ENCODE measurements around the gene SPAG4.

SPAG4 gene

GRCh38 chr20:35592339-35592974, 23.2 kb upstream of the SPAG4 start:
- Mint-ChIP-seq H3K27me3 (no peaks in the 10 kb centered on the region), H3K27ac (no peak overlapping the region), H3K9me3 (no peaks in the 10 kb centered on the region), H3K4me3 (no peak overlapping the region), H3K4me1 (ENCODE audit: low read depth) (no peaks in the 10 kb centered on the region), H3K36me3 (ENCODE audit: low read depth) (no peaks in the 10 kb centered on the region)

GRCh38 chr20:35595456-35595855, 20.2 kb upstream of the SPAG4 start:
- Mint-ChIP-seq H3K27me3 (peaks cover 14% of the 10 kb centered on the region), H3K36me3 (ENCODE audit: low read depth) (no peaks in the 10 kb centered on the region), H3K9me3 (no peaks in the 10 kb centered on the region), H3K4me3 (no peak overlapping the region), H3K4me1 (ENCODE audit: low read depth) (no peaks in the 10 kb centered on the region), H3K27ac (no peak overlapping the region)

GRCh38 chr20:35595901-35596300, 19.7 kb upstream of the SPAG4 start:
- H3K4me3 Mint-ChIP-seq: no peak overlapping the region
- H3K27ac Mint-ChIP-seq: no peak overlapping the region
- peaks cover 18% of the 10 kb centered on the region for H3K27me3 Mint-ChIP-seq
- no peaks in the 10 kb centered on the region for H3K36me3 Mint-ChIP-seq (ENCODE audit: low read depth)
- H3K9me3 Mint-ChIP-seq: no peaks in the 10 kb centered on the region
- peaks cover 3% of the 10 kb centered on the region for H3K4me1 Mint-ChIP-seq (ENCODE audit: low read depth)

- no peak overlapping the region for H3K4me3 Mint-ChIP-seq
- no peaks in the 10 kb centered on the region for H3K9me3 Mint-ChIP-seq
- H3K36me3 Mint-ChIP-seq (ENCODE audit: low read depth): no peaks in the 10 kb centered on the region
- H3K27me3 Mint-ChIP-seq: peaks cover 25% of the 10 kb centered on the region
- H3K27ac Mint-ChIP-seq: no peak overlapping the region
- H3K4me1 Mint-ChIP-seq (ENCODE audit: low read depth): peaks cover 10% of the 10 kb centered on the region
These were observed 18.4 kb upstream of the SPAG4 start for GRCh38 chr20:35597186-35597585.

- Mint-ChIP-seq H3K9me3 (no peaks in the 10 kb centered on the region), H3K4me3 (no peak overlapping the region), H3K27me3 (peaks cover 32% of the 10 kb centered on the region), H3K27ac (no peak overlapping the region), H3K36me3 (ENCODE audit: low read depth) (no peaks in the 10 kb centered on the region), H3K4me1 (ENCODE audit: low read depth) (peaks cover 10% of the 10 kb centered on the region)
These were observed 17.2 kb upstream of the SPAG4 start for GRCh38 chr20:35598476-35598875.

DNA sequence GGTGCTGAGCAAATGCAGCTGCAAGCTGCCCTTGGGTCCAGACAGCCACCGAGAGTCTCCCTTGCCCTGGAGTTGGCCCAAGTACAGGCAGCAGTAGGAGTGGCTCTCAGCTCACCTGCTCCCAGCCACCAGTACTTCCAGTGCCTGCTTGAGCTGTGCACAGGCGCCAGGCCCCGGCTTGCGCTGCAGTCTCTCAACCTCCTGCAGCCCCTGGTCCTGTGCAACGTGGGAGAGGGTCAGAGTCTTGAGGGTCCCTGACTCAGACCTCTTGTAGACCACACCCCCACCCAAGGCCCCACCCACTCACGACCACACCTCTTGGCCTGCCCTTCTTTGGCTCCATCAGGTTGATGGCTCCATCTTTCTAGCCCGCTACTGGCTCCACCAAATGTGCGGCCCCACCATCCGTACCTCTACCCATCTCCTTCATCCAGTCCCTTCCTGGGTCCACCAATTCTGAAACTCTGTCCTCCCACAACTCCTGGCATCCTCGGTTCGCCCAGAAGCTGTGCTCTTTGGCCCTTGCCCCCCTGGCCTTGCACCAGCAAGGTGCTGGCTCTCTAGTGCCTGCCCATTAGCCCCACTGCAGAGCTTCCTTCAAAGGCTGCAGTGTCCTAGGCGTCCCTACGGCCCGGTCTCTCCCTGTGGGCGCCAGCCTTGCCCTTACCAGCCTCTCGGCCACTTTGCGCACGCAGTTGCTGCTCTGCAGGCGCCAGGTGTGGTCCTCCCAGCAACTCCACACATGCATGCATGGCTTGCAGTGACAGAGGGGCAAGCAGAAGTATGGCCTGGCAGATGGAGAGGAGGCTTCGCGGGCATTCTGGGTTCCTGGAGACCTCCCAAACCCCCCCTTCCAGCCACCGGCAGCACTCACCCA, 16.5 kb upstream of the SPAG4 start:
- H3K4me3 Mint-ChIP-seq: no peak overlapping the region
- no peaks in the 10 kb centered on the region for H3K36me3 Mint-ChIP-seq (ENCODE audit: low read depth)
- H3K4me1 Mint-ChIP-seq (ENCODE audit: low read depth): peaks cover 10% of the 10 kb centered on the region
- peaks cover 33% of the 10 kb centered on the region for H3K27me3 Mint-ChIP-seq
- no peak overlapping the region for H3K27ac Mint-ChIP-seq
- no peaks in the 10 kb centered on the region for H3K9me3 Mint-ChIP-seq

DNA sequence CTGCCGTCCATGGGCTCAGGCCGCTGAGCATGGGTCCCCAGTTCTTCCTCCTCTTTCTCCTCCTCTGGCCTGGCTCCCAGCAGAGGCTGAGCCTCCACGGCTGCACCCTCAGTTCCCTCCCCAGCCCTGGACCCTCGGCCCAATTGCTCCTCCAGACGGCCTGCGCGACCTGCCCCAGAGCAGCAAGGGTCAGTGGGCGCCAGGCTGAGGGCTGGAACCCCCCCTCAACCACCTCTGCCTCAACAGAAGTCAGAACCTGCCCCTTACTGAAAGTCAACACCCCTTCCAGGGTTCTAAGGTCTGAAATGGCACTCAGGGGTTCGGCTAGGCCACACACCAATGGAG, 15.9 kb upstream of the SPAG4 start:
- Mint-ChIP-seq H3K36me3 (ENCODE audit: low read depth) (no peaks in the 10 kb centered on the region), H3K4me3 (no peak overlapping the region), H3K4me1 (ENCODE audit: low read depth) (peaks cover 10% of the 10 kb centered on the region), H3K9me3 (no peaks in the 10 kb centered on the region), H3K27me3 (peaks cover 33% of the 10 kb centered on the region), H3K27ac (no peak overlapping the region)

- peaks cover 10% of the 10 kb centered on the region for H3K4me1 Mint-ChIP-seq (ENCODE audit: low read depth)
- H3K27ac Mint-ChIP-seq: no peak overlapping the region
- H3K9me3 Mint-ChIP-seq: no peaks in the 10 kb centered on the region
- peaks cover 33% of the 10 kb centered on the region for H3K27me3 Mint-ChIP-seq
- H3K4me3 Mint-ChIP-seq: peak overlapping the region; percentile 76
- H3K36me3 Mint-ChIP-seq (ENCODE audit: low read depth): no peaks in the 10 kb centered on the region
These were observed 15.2 kb upstream of the SPAG4 start for GRCh38 chr20:35600176-35600992.

GRCh38 chr20:35600993-35601973, 14.3 kb upstream of the SPAG4 start:
- peaks cover 10% of the 10 kb centered on the region for H3K4me1 Mint-ChIP-seq (ENCODE audit: low read depth)
- no peak overlapping the region for H3K27ac Mint-ChIP-seq
- no peaks in the 10 kb centered on the region for H3K36me3 Mint-ChIP-seq (ENCODE audit: low read depth)
- peak overlapping the region; percentile 76 for H3K4me3 Mint-ChIP-seq
- H3K9me3 Mint-ChIP-seq: no peaks in the 10 kb centered on the region
- peaks cover 33% of the 10 kb centered on the region for H3K27me3 Mint-ChIP-seq

- Mint-ChIP-seq H3K36me3 (ENCODE audit: low read depth) (no peaks in the 10 kb centered on the region), H3K27me3 (peaks cover 33% of the 10 kb centered on the region), H3K4me1 (ENCODE audit: low read depth) (peaks cover 10% of the 10 kb centered on the region), H3K4me3 (no peak overlapping the region), H3K27ac (no peak overlapping the region), H3K9me3 (no peaks in the 10 kb centered on the region)
These were observed 13.6 kb upstream of the SPAG4 start for GRCh38 chr20:35601990-35602389.

DNA sequence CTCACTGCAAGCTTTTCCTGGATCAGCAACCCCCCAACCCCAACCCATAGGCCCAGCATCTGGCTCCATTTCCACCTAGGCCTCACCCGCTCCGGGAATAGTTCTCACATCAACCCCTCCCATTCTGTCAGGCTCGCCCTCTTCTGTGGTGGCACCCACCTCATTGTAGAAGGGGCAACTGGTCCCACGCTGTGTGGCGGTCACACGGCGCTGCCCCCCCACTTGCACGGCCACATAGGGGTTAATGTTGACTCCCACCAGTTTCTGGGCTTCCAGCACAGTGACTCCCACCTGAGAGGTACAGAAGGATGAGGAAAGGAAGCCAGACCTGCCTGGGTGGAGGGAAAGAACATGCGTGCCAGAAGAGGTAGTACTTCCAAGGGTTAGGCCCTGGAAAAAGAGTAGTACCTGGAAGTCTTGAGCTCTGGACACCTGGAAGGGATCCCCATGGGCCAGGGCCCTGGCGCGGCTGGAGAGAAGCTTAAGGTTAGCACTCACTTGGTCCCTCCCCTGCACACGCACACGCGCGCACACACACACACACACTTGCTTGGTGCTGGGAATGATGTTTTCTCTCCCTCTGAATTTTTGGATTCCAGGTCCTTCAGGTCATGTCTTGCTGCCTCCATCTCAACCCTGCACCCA, 12.7 kb upstream of the SPAG4 start:
- Mint-ChIP-seq H3K4me3 (no peak overlapping the region), H3K4me1 (ENCODE audit: low read depth) (peaks cover 10% of the 10 kb centered on the region), H3K36me3 (ENCODE audit: low read depth) (no peaks in the 10 kb centered on the region), H3K27ac (no peak overlapping the region), H3K9me3 (no peaks in the 10 kb centered on the region), H3K27me3 (peaks cover 31% of the 10 kb centered on the region)

DNA sequence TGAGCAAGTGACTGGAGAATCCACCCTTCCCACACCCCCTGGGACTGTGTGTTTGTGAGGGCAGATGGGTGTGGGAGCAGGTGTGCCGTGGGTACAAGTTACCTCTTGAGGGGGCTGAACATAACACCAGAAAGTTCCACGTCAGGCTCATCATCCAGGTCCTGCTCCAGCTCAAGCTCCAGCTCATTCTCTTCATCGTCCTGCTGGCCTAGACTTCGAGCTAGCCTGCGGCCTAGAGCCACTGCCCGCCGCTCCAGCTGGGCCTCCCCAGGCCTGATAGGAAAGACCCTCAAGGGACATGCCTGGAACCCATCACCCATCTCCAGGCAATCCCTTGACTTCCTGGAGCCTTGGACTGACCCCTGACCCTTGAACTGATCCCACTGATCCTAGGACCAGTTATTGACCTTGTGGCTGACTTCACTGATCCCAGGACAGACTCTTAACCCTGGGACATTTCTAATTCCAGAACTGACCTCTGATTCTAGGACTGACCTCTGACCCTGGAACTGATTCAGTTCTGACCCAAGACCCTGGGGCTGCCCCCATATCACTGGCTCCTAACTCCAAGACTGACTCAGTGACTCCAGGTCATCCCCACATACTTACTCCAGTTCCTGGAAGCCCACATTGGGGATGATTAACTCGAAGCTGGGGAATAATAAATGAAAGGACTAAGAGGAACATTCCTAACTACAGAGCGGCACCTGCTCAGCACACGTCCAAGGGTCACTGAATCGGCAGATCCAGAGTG, 11.8 kb upstream of the SPAG4 start:
- no peak overlapping the region for H3K27ac Mint-ChIP-seq
- no peaks in the 10 kb centered on the region for H3K36me3 Mint-ChIP-seq (ENCODE audit: low read depth)
- H3K27me3 Mint-ChIP-seq: peaks cover 26% of the 10 kb centered on the region
- H3K4me1 Mint-ChIP-seq (ENCODE audit: low read depth): peaks cover 10% of the 10 kb centered on the region
- H3K9me3 Mint-ChIP-seq: no peaks in the 10 kb centered on the region
- no peak overlapping the region for H3K4me3 Mint-ChIP-seq

DNA sequence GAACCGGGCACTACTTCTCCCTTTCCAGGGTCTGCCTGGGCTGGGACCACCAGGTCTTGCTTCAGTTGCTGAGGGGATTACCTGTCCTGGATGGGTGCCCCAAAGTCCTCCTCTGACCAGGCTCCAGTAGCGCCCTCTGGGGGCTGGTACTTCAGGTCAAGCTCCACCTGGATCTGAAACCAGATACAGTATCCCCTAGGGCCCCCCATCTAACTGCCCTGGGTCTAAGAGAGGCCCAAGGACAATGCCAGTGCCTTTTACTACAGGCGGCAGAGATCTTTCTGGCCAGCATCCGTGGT, 11.2 kb upstream of the SPAG4 start:
- H3K36me3 Mint-ChIP-seq (ENCODE audit: low read depth): no peaks in the 10 kb centered on the region
- no peak overlapping the region for H3K4me3 Mint-ChIP-seq
- H3K27me3 Mint-ChIP-seq: peaks cover 26% of the 10 kb centered on the region
- peaks cover 10% of the 10 kb centered on the region for H3K4me1 Mint-ChIP-seq (ENCODE audit: low read depth)
- no peaks in the 10 kb centered on the region for H3K9me3 Mint-ChIP-seq
- H3K27ac Mint-ChIP-seq: no peak overlapping the region

All from stimulated activated naive CD8-positive, alpha-beta T cell treated with anti-CD3 and anti-CD28 coated beads, Interleukin-15, Interleukin-2, amounts not matched to agents 100 ng/mL and 50 ng/mL, for 24 hours (primary cell).